ENCODE results near the gene NDUFB10.

NDUFB10 gene

DNA sequence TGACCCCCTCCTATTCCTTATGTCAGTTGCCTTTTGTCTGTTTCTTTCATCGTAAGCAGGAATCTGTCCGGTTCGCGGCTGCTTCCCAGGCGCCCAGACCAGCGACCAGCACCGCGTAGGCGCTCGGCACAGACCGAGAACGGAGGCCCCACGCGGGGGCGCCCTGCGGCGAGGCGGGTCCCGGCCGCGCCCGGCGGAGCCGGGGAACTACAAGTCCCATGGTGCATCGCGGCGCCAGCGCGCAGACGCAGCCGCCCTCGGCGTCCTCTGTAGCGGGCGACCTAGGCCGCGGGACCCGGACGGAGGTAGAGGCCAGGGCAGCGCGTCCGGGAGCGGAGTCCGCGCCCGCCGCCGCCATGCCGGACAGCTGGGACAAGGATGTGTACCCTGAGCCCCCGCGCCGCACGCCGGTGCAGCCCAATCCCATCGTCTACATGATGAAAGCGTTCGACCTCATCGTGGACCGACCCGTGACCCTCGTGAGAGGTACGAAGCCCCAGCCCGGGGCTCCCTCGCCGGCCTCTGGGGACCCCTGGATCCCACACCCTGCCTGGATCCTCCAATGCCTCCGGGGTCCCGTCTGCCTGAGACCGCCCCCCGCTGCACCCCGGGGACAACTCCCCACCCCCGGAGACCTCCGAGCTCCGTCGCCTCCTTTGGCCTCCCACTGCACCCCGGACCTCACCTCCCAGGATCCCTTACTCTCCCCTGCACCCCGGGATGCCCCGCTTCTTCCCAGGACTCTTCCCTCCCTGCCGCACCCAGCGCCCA, at the start of gene NDUFB10:
Gene NDUFB10 (plus strand): TSS at position 270 of the 771 bp plus-strand sequence. CDS start 87 bp downstream, at position 357.
- Histone ChIP-seq H3K27me3 (ENCODE audit: control insufficient read depth in 5 of 5, insufficient read depth in 4 of 5, low read length in 5 of 5) (no peaks in the 10 kb centered on the region), H3K4me3 (ENCODE audit: low read depth in 1 of 5, low read length in 5 of 5) (peak within 1 kb of the TSS; percentile 61 to 91 (median 78)), H3K36me3 (ENCODE audit: control insufficient read depth in 5 of 5, insufficient read depth in 5 of 5, low read length in 5 of 5) (peaks cover 0 to 27% (median 24%) of the 10 kb centered on the region in 5 donors), H3K9me3 (ENCODE audit: control insufficient read depth in 5 of 5, low read length in 5 of 5) (no peaks in the 10 kb centered on the region), H3K9ac (ENCODE audit: low read length in 5 of 5) (peak within 1 kb of the TSS; percentile 63 to 96 (median 94)), H3K4me1 (ENCODE audit: control insufficient read depth in 5 of 5, insufficient read depth in 5 of 5, low read length in 5 of 5) (peaks cover 3 to 35% (median 33%) of the 10 kb centered on the region in 5 donors), H3K27ac (ENCODE audit: low read depth, low read length) (peak within 1 kb of the TSS; percentile 65)

DNA sequence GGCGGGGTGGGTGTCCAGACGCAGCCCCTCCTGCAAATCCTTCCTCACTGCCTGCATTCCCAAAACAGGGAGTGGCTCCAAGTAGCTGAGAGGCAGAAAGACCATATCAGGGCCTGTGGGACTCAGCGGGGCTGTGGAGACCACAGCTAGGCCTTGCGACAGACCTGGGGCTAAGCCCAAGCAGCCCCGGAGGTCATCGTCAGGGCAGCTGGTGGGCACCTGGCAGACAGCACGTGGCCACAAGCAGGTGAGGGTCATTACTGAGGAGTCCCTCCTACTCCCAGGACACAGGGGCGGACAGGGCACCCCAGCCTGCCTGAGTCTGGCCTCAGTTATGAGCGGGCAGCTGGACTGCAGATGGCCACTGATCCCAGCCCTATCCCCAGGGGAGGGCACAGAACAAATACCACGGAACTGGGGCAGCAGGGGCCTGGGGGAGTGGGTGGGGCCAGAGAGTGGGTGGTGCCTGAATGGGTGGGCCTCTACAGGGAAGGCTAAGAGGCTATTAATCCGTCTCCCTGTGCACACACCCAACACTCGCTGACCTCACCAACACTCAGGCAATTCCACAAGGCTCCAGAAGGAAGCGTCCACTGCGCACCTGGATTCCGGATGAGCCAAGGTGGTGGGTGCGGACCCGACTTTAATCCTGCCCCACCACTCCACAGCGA, 49.6 kb upstream of the NDUFB10 start:
- Histone ChIP-seq H3K36me3 (ENCODE audit: control insufficient read depth in 5 of 5, insufficient read depth in 5 of 5, low read length in 5 of 5) (no peaks in the 10 kb centered on the region), H3K9me3 (ENCODE audit: control insufficient read depth in 5 of 5, low read length in 5 of 5) (no peaks in the 10 kb centered on the region), H3K27me3 (ENCODE audit: control insufficient read depth in 5 of 5, insufficient read depth in 4 of 5, low read length in 5 of 5) (peaks cover 29 to 57% (median 37%) of the 10 kb centered on the region in 5 donors), H3K4me1 (ENCODE audit: control insufficient read depth in 5 of 5, insufficient read depth in 5 of 5, low read length in 5 of 5) (peaks cover 0 to 4% (median 3%) of the 10 kb centered on the region in 5 donors), H3K4me3 (ENCODE audit: low read depth in 1 of 5, low read length in 5 of 5) (no peak overlapping the region), H3K9ac (ENCODE audit: low read length in 5 of 5) (no peak overlapping the region), H3K27ac (ENCODE audit: low read depth, low read length) (no peak overlapping the region)

DNA sequence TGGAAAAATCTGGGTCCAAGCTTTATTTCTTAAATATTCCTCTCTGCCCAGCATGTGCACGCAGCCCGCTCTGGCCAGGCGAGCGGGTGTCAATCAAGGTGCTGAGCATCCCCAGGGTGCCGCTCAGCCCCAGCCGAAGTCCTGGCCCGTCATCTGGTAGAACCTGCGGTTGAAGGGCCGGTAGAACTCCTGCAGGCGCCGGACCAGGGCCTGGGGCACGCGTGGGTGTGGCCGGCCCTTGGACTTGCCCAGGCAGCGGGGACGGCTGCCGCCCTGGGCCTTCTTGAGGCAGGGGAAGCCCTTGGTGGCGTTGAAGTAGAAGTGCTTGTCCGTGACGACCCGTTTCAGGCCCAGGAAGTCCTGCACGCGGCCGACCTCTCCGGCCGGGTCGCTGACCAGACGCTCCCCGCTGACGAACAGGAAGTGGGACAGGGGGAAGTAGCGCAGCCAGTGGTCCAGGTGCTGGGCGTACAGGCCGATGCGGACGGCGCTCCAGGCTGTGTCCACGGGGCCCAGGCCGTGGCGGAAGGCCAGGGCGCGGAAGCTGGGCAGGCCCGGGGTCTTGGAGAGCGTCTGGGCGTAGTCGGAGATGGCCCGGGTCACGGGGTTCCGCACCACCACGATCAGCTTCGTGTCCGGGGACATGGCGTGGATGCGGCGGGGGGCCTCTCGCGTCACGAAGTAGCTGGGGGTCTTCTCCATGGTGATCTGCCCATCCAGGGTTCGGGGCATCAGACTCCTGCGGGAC, 47.7 kb upstream of the NDUFB10 start:
- H3K4me3 ChIP-seq (ENCODE audit: low read depth in 1 of 5, low read length in 5 of 5): no peak overlapping the region
- no peak overlapping the region for H3K27ac ChIP-seq (ENCODE audit: low read depth, low read length)
- H3K27me3 ChIP-seq (ENCODE audit: control insufficient read depth in 5 of 5, insufficient read depth in 4 of 5, low read length in 5 of 5): peaks cover 36 to 67% (median 44%) of the 10 kb centered on the region in 5 donors
- H3K36me3 ChIP-seq (ENCODE audit: control insufficient read depth in 5 of 5, insufficient read depth in 5 of 5, low read length in 5 of 5): no peaks in the 10 kb centered on the region
- H3K9ac ChIP-seq (ENCODE audit: low read length in 5 of 5): no peak overlapping the region
- H3K9me3 ChIP-seq (ENCODE audit: control insufficient read depth in 5 of 5, low read length in 5 of 5): no peaks in the 10 kb centered on the region
- peaks cover 0 to 4% (median 3%) of the 10 kb centered on the region in 5 donors for H3K4me1 ChIP-seq (ENCODE audit: control insufficient read depth in 5 of 5, insufficient read depth in 5 of 5, low read length in 5 of 5)

- Histone ChIP-seq H3K27me3 (ENCODE audit: control insufficient read depth in 5 of 5, insufficient read depth in 4 of 5, low read length in 5 of 5) (peaks cover 36 to 70% (median 49%) of the 10 kb centered on the region in 5 donors), H3K27ac (ENCODE audit: low read depth, low read length) (no peak overlapping the region)
Observed at GRCh38 chr16:1912215-1912543, 47.2 kb upstream of the NDUFB10 start.

DNA sequence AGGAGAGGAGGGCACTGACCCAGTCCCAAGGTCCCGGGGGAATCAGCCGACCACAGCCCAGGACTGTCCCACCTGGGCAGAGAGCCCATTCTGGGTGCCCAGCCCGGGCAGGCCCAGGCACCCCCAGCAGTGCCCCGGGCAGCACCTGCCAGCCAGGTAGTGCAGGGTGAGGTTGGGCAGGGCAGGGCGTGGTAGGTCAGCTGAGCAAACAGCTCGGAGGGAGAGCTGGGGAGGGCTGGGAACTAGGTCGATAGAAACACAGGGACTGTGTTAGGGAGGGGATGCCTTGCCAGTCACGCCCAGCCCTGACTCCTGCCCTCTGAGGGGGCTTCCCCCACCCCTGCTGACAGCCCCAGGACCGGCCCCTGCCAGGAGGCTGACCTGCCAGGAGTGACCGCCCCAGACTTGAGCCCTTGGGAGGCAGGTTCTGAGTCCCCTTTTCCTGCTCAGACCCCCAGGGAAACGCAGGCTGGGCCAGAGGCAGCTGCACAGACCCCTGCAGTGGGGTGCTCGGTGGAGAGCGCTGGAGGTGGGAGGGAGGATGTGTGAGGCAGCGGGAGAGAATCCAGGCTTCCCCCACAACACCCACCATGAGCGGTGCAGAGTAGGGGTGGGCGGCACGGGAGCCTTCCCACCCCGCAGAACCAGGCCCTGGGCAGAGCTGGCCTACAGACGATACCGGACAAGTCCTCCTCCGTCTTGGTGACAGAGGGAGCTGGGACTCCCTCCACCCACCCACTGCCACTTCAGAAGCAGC, 45.8 kb upstream of the NDUFB10 start:
- H3K27me3 ChIP-seq (ENCODE audit: control insufficient read depth in 5 of 5, insufficient read depth in 4 of 5, low read length in 5 of 5): peaks cover 30 to 64% (median 46%) of the 10 kb centered on the region in 5 donors
- no peak overlapping the region for H3K9ac ChIP-seq (ENCODE audit: low read length in 5 of 5)
- H3K36me3 ChIP-seq (ENCODE audit: control insufficient read depth in 5 of 5, insufficient read depth in 5 of 5, low read length in 5 of 5): no peaks in the 10 kb centered on the region
- no peaks in the 10 kb centered on the region for H3K9me3 ChIP-seq (ENCODE audit: control insufficient read depth in 5 of 5, low read length in 5 of 5)
- H3K4me1 ChIP-seq (ENCODE audit: control insufficient read depth in 5 of 5, insufficient read depth in 5 of 5, low read length in 5 of 5): peaks cover 0 to 5% (median 4%) of the 10 kb centered on the region in 5 donors
- no peak overlapping the region for H3K27ac ChIP-seq (ENCODE audit: low read depth, low read length)
- no peak overlapping the region for H3K4me3 ChIP-seq (ENCODE audit: low read depth in 1 of 5, low read length in 5 of 5)

More at GRCh38 chr16:1912215-1912543, 47.2 kb upstream of the NDUFB10 start:
- H3K4me1 ChIP-seq (ENCODE audit: control insufficient read depth in 5 of 5, insufficient read depth in 5 of 5, low read length in 5 of 5): peaks cover 0 to 4% (median 3%) of the 10 kb centered on the region in 5 donors
- no peak overlapping the region for H3K4me3 ChIP-seq (ENCODE audit: low read depth in 1 of 5, low read length in 5 of 5)
- no peaks in the 10 kb centered on the region for H3K36me3 ChIP-seq (ENCODE audit: control insufficient read depth in 5 of 5, insufficient read depth in 5 of 5, low read length in 5 of 5)
- H3K9me3 ChIP-seq (ENCODE audit: control insufficient read depth in 5 of 5, low read length in 5 of 5): no peaks in the 10 kb centered on the region
- no peak overlapping the region for H3K9ac ChIP-seq (ENCODE audit: low read length in 5 of 5)

- Histone ChIP-seq H3K4me3 (ENCODE audit: low read depth in 1 of 5, low read length in 5 of 5) (no peak overlapping the region), H3K27me3 (ENCODE audit: control insufficient read depth in 5 of 5, insufficient read depth in 4 of 5, low read length in 5 of 5) (peaks cover 31 to 63% (median 47%) of the 10 kb centered on the region in 5 donors), H3K27ac (ENCODE audit: low read depth, low read length) (no peak overlapping the region), H3K9me3 (ENCODE audit: control insufficient read depth in 5 of 5, low read length in 5 of 5) (no peaks in the 10 kb centered on the region), H3K4me1 (ENCODE audit: control insufficient read depth in 5 of 5, insufficient read depth in 5 of 5, low read length in 5 of 5) (peaks cover 0 to 7% (median 4%) of the 10 kb centered on the region in 5 donors), H3K9ac (ENCODE audit: low read length in 5 of 5) (no peak overlapping the region), H3K36me3 (ENCODE audit: control insufficient read depth in 5 of 5, insufficient read depth in 5 of 5, low read length in 5 of 5) (no peaks in the 10 kb centered on the region)
Observed at GRCh38 chr16:1914084-1914608, 45.2 kb upstream of the NDUFB10 start.

DNA sequence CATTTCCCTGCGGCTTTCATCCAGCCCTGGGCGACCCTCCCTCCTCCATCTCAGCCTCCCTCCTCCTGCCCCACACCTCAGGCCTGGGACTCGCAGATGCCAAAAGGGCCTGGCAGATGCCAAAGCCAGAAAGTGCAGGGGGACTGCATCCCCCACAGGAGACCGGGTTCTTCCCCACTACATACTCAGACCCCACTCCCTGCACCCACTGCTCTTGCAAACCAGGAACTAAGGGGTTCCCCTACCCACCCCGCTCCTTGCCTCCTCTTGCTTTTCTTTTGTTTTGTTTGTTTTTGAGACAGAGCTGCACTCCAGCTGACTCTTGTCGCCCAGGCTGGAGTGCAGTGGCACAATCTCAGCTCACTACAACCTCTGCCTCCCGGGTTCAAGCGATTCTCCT, 44.4 kb upstream of the NDUFB10 start:
- Histone ChIP-seq H3K27ac (ENCODE audit: low read depth, low read length) (no peak overlapping the region), H3K36me3 (ENCODE audit: control insufficient read depth in 5 of 5, insufficient read depth in 5 of 5, low read length in 5 of 5) (no peaks in the 10 kb centered on the region), H3K4me1 (ENCODE audit: control insufficient read depth in 5 of 5, insufficient read depth in 5 of 5, low read length in 5 of 5) (peaks cover 0 to 4% (median 0%) of the 10 kb centered on the region in 5 donors), H3K27me3 (ENCODE audit: control insufficient read depth in 5 of 5, insufficient read depth in 4 of 5, low read length in 5 of 5) (peaks cover 39 to 66% (median 50%) of the 10 kb centered on the region in 5 donors), H3K9me3 (ENCODE audit: control insufficient read depth in 5 of 5, low read length in 5 of 5) (no peaks in the 10 kb centered on the region), H3K9ac (ENCODE audit: low read length in 5 of 5) (no peak overlapping the region), H3K4me3 (ENCODE audit: low read depth in 1 of 5, low read length in 5 of 5) (no peak overlapping the region)

DNA sequence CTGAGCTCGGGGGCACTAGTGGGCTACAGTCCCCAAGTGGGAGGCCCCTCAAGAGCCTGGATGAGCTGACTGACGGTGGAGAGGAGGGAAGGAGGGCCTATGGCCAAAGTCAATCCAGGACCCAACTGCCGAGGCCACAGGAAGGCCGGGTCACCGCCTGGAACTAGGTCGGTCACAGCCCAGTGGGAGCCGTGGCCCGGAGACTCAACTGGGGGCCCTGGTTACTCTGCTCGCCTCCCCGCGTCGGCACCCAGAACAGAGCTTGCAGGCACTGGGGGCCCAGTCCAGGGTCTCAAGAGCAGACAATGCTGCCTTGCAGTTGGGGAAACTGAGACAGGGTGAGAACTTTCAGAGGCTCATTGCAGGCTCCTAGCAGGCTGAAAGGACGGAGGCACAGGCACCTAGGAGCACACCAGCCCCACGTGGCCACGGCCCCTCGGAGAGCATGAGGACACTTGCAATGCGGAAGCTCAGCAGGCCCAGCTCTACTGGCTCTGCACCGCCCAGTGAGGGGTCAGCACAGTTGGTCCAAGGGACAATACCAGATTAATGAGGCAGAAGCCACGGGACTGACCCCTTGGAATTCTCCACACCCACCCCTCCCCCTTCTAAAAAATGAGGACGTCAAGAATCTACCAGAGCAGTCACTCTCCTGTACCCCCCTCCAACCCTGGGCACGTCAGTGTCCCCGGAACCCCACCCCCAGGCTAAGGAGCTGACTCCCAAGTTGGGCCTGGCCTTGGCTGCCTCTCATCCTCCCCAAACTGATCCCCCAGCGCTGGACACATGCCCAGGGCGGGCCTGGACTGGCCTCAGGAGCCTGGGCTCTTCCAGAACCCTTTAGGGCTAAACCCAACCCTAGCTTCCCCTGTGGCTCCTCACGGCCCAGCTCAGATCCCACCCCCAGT, 43.4 kb upstream of the NDUFB10 start:
- Histone ChIP-seq H3K27ac (ENCODE audit: low read depth, low read length) (no peak overlapping the region), H3K9me3 (ENCODE audit: control insufficient read depth in 5 of 5, low read length in 5 of 5) (no peaks in the 10 kb centered on the region), H3K4me1 (ENCODE audit: control insufficient read depth in 5 of 5, insufficient read depth in 5 of 5, low read length in 5 of 5) (peaks cover 0 to 4% (median 0%) of the 10 kb centered on the region in 5 donors), H3K9ac (ENCODE audit: low read length in 5 of 5) (no peak overlapping the region), H3K4me3 (ENCODE audit: low read depth in 1 of 5, low read length in 5 of 5) (no peak overlapping the region), H3K27me3 (ENCODE audit: control insufficient read depth in 5 of 5, insufficient read depth in 4 of 5, low read length in 5 of 5) (peaks cover 49 to 75% (median 58%) of the 10 kb centered on the region in 5 donors), H3K36me3 (ENCODE audit: control insufficient read depth in 5 of 5, insufficient read depth in 5 of 5, low read length in 5 of 5) (no peaks in the 10 kb centered on the region)
